Skeletal muscle cell (primary cell): ENCODE results near the gene GNG8.
A peak's percentile ranks its signal among the peaks of the same experiment; 100 is the strongest.

Source experiments
- DNase-seq: peaks from one replicate; pipeline ENCODE4 v3.0.0-alpha.2; 2010; ENCODE audit warnings: low read depth
- H3K4me3 ChIP-seq: 2 replicates; pipeline ENCODE4 v1.5.1; 2011; ENCODE audit warnings: low read depth, mild to moderate bottlenecking, control low read depth, low read length, moderate library complexity

Gene GNG8

DNA sequence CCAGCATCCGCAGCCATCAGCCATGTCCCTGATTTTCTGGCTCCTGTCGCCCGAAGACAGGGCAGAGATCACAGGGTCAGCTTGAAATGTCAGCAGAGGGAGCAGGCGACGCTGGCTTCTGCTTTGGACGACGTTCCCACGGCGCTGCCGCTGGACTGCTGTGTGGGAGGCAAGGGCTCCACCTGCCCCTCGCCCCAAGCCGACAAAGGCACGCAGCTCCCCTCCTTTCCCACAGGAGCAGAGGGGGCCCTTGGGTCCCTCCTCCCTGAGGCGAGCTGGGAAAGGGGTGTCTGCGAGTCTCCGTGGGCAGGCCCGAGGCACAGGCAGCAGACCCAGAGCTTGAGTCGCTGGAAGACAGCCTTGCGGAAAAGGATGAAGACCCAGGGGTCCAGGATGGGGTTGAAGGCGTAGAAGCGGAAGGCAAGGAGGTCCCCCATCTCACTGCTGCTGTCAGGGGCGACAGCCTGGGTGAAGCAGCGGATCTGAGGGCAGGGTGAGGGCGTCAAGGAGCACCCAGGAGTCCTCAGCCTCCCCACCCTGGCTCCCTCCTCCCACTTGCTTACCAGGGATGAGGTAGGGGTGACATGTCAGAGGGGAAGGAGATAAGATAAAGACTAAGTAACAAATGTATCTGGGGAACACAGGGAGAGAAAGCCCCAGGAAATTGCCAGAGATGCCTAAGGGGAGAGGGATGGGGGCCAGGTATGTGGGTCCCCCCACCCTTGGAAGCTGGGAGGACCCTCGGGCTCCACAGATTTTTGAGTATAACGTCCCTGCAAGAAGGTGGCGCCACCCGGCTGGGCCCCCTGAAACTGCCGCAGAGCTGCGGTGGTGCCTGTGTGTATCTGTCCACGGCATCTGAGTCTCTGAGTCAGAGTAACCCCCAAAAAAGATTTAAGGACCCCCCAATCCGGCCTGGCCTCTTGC, 14.5 kb downstream of the GNG8 start:
- no peak for DNase-seq
- no peak overlapping the region for H3K4me3 ChIP-seq

DNA sequence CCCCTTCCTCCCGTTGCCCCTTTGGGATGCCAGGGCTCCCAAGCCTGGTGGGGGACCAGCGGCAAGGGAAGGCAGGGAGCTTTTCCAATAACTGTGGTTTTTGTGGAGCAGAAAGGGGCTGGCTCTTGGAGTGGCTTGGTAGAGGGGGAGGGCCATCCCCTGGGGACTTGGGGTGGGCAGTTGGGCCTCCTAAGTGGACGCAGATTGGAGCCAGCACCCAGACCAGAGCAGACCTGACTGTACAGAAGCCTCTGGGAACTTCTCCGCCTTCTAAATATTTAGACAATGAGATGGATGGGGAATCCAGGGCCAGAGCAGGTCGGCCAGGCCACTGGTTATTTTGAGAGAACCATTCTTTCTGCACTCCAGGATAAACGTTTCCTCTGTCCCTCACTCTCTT, 15.3 kb downstream of the GNG8 start:
- H3K4me3 ChIP-seq, result no peak overlapping the region
- no peak for DNase-seq

DNA sequence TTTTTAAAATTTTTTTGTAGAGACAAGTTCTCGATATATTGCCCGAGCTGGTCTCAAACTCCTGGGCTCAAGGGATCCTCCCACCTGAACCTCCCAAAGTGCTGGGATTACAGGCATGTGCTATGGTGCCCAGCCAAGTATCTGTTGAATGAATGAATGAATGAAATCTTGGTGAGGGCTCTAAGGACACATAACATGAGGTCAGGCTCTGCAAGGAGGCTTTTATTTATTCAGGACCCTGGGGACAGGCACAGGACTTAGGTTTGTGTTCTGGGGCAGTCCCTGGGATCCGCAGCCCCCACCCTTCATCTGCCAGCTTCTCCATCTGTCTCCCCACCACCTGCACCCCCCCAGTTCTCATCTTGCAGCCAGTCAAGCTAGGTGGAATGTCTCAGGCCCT, 15.7 kb downstream of the GNG8 start:
- H3K4me3 ChIP-seq, result no peak overlapping the region
- no peak for DNase-seq

DNA sequence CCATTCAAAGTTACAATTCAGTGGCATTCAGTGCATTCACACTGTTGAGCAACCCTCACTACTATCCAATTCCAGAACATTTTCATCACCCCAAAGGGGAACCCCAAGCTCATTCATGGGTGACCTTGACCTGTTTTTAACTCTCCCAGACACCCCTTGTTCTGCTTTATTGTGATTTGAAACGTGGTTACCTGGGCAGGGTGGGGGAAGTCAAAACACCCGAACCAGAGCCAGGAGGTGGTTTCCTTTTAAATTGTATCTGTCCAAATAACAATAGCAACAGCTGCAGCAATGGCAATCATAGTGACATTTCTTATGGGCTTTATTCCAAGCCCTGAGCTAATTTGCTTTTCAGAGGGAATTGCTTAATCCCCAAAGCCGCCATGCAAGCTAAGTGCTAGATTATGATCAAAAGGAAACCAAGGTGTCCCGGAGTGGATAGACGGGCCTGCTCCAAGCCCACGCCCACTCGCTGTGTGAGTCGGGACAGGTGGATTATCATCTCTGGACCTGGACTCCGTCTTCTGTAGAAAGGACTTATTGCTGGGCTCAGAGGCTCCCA, 17.3 kb downstream of the GNG8 start:
- no peak overlapping the region for H3K4me3 ChIP-seq
- DNase-seq, result no peak

- DNase-seq, result no peak
- no peak overlapping the region for H3K4me3 ChIP-seq
These were observed 18.4 kb downstream of the GNG8 start for GRCh38 chr19:46617601-46618000.

- DNase-seq, result peak; percentile 47
- no peak overlapping the region for H3K4me3 ChIP-seq
These were observed 19.2 kb downstream of the GNG8 start for GRCh38 chr19:46616631-46617322.

DNA sequence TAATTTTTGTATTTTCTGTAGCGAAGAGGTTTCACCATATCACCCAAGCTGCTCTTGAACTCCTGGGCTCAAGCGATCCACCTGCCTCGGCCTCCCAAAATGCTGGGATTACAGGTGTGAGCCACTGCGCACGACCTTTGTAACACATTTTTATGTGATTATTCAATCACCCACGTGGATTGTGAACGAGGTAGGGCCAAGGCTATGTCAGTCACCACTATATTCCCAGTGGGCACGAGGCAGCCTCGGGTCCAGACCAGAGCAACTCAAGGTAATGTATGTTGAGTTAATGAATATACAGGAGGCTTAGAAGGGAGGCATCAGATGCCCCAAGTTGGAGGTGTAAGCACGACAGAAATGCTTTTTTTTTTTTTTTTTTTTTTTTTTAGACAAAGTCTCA, 20.0 kb downstream of the GNG8 start:
- no peak overlapping the region for H3K4me3 ChIP-seq

DNA sequence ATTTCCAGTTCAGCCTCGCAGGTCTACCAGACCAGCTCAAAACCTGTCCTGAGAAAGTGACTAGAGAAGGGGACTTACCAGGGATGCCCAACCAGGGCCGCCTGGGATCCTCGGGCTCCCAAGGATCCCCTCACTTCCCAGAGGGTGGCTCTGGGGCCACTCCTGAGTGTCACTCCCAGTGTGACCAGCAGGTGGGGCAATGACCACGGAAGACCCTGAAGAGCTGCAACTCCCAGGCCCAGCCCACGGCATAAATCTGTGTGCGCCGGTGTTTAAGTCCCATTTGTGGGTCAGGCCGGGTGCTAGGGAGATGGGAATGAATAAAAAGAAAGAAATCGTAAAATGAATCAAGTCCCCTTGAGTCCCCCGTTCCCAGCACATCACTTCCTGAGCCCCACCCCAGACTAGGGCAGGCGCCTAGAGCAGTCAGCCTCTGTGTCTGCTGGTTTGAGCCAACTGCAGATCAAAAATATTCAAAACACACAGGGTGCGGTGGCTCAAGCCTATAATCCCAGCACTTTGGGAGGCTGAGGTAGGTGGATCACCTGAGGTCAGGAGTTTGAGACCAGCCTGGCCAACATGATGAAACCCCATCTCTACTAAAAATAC, 21.8 kb downstream of the GNG8 start:
- DNase-seq, result no peak
- H3K4me3 ChIP-seq, result no peak overlapping the region

More for the DNA sequence above, 20.0 kb downstream of the GNG8 start:
- DNase-seq, result no peak

DNA sequence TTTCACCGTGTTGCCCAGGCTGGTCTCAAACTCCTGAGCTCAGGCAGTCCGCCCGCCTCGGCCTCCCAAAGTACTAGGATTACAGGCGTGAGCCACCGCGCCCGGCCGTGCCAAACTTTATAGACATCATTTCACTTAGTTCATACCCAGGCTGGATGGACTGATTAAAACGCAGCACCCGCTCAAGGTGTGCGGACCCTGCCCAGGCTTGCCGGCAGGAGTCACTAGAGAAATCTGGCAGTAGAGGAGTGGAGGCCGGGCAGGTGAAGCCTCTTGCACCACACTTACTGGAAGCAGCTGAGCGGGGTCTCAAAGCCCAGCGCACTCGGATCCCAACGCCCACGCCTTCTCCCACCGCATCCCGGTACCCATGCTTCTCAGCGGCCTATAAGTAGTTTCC, 22.5 kb downstream of the GNG8 start:
- no peak for DNase-seq
- H3K4me3 ChIP-seq, result no peak overlapping the region

DNA sequence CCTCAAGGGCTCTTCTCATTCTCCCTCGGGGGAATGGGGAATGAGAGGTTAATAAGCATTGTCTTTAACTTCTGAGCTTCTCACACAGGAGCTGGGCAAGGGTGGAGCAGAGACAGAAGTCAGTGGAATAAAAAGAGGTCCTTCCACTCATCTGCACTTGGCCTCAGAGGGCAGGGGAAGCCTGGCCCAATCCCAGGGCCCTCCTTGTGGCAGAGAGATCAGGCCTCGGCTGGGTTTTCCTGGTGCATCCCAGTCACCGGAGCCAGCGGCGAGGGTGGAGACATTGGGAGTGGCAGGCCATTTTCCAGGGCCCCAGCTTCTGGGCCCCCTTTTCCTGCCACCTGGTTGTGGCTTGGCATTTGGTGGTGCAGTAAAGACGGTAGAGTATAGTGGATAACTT, 24.2 kb downstream of the GNG8 start:
- no peak for DNase-seq
- no peak overlapping the region for H3K4me3 ChIP-seq

- no peak for DNase-seq
- H3K4me3 ChIP-seq, result no peak overlapping the region
These were observed 24.9 kb downstream of the GNG8 start for GRCh38 chr19:46610851-46611770.

DNA sequence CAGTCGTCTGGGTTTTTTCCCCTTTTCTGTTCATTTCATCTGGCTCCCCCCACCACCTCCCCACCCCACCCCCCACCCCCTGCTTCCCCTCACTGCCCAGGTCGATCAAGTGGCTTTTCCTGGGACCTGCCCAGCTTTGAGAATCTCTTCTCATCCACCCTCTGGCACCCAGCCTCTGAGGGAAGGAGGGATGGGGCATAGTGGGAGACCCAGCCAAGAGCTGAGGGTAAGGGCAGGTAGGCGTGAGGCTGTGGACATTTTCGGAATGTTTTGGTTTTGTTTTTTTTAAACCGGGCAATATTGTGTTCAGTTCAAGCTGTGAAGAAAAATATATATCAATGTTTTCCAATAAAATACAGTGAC, 25.6 kb downstream of the GNG8 start:
- no peak for DNase-seq
- H3K4me3 ChIP-seq, result no peak overlapping the region

DNA sequence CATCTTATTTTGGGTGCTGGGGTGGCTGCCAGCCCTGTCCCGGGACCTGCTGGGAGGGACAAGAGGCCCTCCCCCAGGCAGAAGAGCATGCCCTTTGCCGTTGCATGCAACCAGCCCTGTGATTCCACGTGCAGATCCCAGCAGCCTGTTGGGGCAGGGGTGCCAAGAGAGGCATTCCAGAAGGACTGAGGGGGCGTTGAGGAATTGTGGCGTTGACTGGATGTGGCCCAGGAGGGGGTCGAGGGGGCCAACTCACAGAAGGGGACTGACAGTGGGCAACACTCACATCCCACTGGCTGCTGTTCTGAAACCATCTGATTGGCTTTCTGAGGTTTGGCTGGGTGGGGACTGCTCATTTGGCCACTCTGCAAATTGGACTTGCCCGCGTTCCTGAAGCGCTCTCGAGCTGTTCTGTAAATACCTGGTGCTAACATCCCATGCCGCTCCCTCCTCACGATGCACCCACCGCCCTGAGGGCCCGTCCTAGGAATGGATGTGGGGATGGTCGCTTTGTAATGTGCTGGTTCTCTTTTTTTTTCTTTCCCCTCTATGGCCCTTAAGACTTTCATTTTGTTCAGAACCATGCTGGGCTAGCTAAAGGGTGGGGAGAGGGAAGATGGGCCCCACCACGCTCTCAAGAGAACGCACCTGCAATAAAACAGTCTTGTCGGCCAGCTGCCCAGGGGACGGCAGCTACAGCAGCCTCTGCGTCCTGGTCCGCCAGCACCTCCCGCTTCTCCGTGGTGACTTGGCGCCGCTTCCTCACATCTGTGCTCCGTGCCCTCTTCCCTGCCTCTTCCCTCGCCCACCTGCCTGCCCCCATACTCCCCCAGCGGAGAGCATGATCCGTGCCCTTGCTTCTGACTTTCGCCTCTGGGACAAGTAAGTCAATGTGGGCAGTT, 26.2 kb downstream of the GNG8 start:
- no peak overlapping the region for H3K4me3 ChIP-seq
- no peak for DNase-seq

GRCh38 chr19:46608581-46609345, 27.2 kb downstream of the GNG8 start:
- DNase-seq, result no peak
- no peak overlapping the region for H3K4me3 ChIP-seq

DNA sequence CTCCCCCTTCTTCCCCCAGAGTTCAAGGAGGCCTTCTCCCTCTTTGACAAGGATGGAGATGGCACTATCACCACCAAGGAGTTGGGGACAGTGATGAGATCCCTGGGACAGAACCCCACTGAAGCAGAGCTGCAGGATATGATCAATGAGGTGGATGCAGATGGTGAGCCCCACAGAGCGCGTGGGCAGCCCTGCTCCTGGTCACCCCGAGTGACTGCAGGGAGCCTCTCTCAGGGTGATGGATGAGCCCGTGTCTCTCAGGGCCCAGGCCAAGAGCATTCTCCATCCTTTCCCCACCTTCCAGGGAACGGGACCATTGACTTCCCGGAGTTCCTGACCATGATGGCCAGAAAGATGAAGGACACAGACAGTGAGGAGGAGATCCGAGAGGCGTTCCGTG, 27.8 kb downstream of the GNG8 start:
- no peak for DNase-seq

DNA sequence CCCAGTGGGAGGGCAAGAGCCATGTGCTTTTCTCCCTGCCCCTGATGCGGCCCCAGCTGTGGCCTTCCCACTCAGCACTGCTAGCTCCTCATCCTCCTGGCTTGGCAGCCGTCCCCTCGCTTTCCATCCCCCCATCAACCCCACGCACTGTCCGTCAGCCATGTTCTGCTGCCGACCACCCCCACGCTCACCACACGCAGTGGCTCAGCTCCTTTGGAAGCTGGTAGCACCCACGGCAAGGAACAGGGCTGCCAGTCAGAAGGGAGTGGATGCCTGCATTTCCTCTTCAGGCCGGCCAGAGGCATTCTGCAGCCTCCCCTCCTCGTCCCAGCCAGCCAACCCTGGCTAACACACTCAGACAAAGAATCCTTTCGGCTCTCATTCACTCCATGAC, 28.6 kb downstream of the GNG8 start:
- no peak for DNase-seq
- H3K4me3 ChIP-seq, result no peak overlapping the region

More for the DNA sequence above, 27.8 kb downstream of the GNG8 start:
- no peak overlapping the region for H3K4me3 ChIP-seq

DNA sequence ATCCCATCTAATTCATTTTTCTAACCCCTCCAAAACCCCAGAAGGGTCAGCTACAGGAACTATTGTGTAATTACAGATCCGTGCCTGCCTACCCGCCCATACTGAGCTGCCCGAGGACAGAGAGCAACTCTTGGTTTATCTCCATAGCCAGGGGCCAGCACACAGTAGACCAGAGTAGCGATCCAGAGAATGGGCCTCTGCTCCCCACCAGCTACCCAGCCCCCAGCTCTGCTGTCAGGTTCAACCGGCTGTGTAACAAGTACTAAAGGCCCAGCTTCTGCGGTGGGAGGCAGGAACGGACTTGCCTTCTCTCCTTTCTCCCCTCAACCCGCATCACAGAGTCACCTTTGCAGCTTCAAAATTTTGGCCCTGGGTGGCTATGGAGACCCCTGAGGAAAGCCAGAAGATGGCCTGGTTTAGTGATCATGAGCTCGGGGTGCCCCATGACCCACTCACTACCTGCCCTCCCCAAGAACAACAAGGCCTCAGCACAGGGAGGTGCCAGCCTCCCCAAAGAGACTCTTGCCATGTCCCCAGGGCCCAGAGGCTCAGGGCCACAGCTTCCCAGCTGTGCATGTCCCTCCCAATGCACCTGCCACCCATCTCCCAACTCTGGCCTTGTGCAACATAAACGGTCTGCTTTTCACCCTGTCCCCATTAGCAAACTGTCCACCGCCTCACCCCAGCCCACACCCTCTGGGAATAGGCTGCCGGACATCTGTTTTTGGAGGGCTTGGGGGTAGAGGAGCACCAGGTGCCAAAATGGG, 29.1 kb downstream of the GNG8 start:
- H3K4me3 ChIP-seq, result no peak overlapping the region
- no peak for DNase-seq
